RWPE2 (cell line): ENCODE results near the gene CDH20.

Experiments used
- ATAC-seq: fragments of 200-7000 bp; cut with Tn5 transposase; 3 replicates; pipeline ENCODE4 v1.9.1; 2021; ENCODE audit warnings: low read depth
- DNase-seq: peaks from one replicate; pipeline ENCODE4 v3.0.0-alpha.2; 2020; ENCODE audit warnings: low spot score
- H3K27ac ChIP-seq: fragments of 450-650 bp; 2 replicates; pipeline ENCODE4 v1.5.1; 2017; ENCODE audit warnings: mild to moderate bottlenecking; ENCODE audit not compliant: poor library complexity, severe bottlenecking
- H3K27me3 ChIP-seq: fragments of 250-450 bp; sonication (Bioruptor Pico); 2 replicates; pipeline ENCODE4 v1.5.1; 2021; ENCODE audit warnings: mild to moderate bottlenecking, moderate library complexity; ENCODE audit not compliant: insufficient read depth, poor library complexity, severe bottlenecking
- H3K36me3 ChIP-seq: fragments of 250-450 bp; sonication (Bioruptor Pico); 2 replicates; pipeline ENCODE4 v1.5.1; 2020; ENCODE audit warnings: low read depth, mild to moderate bottlenecking, moderate library complexity
- H3K4me1 ChIP-seq: fragments of 250-450 bp; sonication (Bioruptor Pico); 2 replicates; pipeline ENCODE4 v1.5.1; 2021; ENCODE audit warnings: mild to moderate bottlenecking, moderate library complexity; ENCODE audit not compliant: insufficient read depth, poor library complexity, severe bottlenecking
- H3K4me3 ChIP-seq: fragments of 250-450 bp; sonication (Bioruptor Pico); 2 replicates; pipeline ENCODE4 v1.5.1; 2021; ENCODE audit warnings: mild to moderate bottlenecking, moderate library complexity; ENCODE audit not compliant: severe bottlenecking
- H3K9me3 ChIP-seq: fragments of 250-450 bp; sonication (Bioruptor Pico); 2 replicates; pipeline ENCODE4 v1.5.1; 2021; ENCODE audit warnings: mild to moderate bottlenecking, moderate library complexity; ENCODE audit not compliant: severe bottlenecking
- CTCF ChIP-seq: fragments of 450-650 bp; IDR thresholded peaks from one replicate; pipeline ENCODE4 v1.5.1; 2017; ENCODE audit warnings: mild to moderate bottlenecking, moderate library complexity; ENCODE audit not compliant: poor library complexity, severe bottlenecking

Gene CDH20

GRCh38 chr18:61602836-61603235, 269.6 kb downstream of the CDH20 start:
- ATAC-seq (no peak), DNase-seq (no peak)
- TF ChIP-seq CTCF: no peak
- Histone ChIP-seq H3K27ac (no peak overlapping the region), H3K9me3 (no peaks in the 10 kb centered on the region), H3K4me3 (no peak overlapping the region), H3K4me1 (peaks cover 12% of the 10 kb centered on the region), H3K27me3 (no peaks in the 10 kb centered on the region), H3K36me3 (peaks cover 14% of the 10 kb centered on the region)
